ENCODE results near the gene ARHGEF7.

The ARHGEF7 gene

GRCh38 chr13:111143865-111144540, 28.9 kb downstream of the ARHGEF7 start:
- peaks cover 7% of the 10 kb centered on the region for H3K4me1 ChIP-seq (ENCODE audit: control insufficient read depth, insufficient read depth, low read length)
- H3K9ac ChIP-seq (ENCODE audit: low read length) = no peak overlapping the region
- H3K9me3 ChIP-seq (ENCODE audit: control insufficient read depth, low read length) = no peaks in the 10 kb centered on the region
- no peaks in the 10 kb centered on the region for H3K36me3 ChIP-seq (ENCODE audit: control insufficient read depth, insufficient read depth, low read length)
- H3K4me3 ChIP-seq (ENCODE audit: low read length) = no peak overlapping the region
- peaks cover 7% of the 10 kb centered on the region for H3K27me3 ChIP-seq (ENCODE audit: control insufficient read depth, insufficient read depth, low read length)

GRCh38 chr13:111145071-111145470, 30.0 kb downstream of the ARHGEF7 start:
- H3K4me3 ChIP-seq (ENCODE audit: low read length) = no peak overlapping the region
- H3K36me3 ChIP-seq (ENCODE audit: control insufficient read depth, insufficient read depth, low read length) = no peaks in the 10 kb centered on the region
- peaks cover 7% of the 10 kb centered on the region for H3K27me3 ChIP-seq (ENCODE audit: control insufficient read depth, insufficient read depth, low read length)
- no peak overlapping the region for H3K9ac ChIP-seq (ENCODE audit: low read length)
- peaks cover 4% of the 10 kb centered on the region for H3K4me1 ChIP-seq (ENCODE audit: control insufficient read depth, insufficient read depth, low read length)
- no peaks in the 10 kb centered on the region for H3K9me3 ChIP-seq (ENCODE audit: control insufficient read depth, low read length)

- no peaks in the 10 kb centered on the region for H3K36me3 ChIP-seq (ENCODE audit: control insufficient read depth, insufficient read depth, low read length)
- H3K9ac ChIP-seq (ENCODE audit: low read length) = no peak overlapping the region
- no peaks in the 10 kb centered on the region for H3K4me1 ChIP-seq (ENCODE audit: control insufficient read depth, insufficient read depth, low read length)
- H3K4me3 ChIP-seq (ENCODE audit: low read length) = no peak overlapping the region
- no peaks in the 10 kb centered on the region for H3K9me3 ChIP-seq (ENCODE audit: control insufficient read depth, low read length)
- H3K27me3 ChIP-seq (ENCODE audit: control insufficient read depth, insufficient read depth, low read length) = peaks cover 7% of the 10 kb centered on the region
Observed at GRCh38 chr13:111145506-111145905, 30.4 kb downstream of the ARHGEF7 start.

- Histone ChIP-seq H3K9me3 (ENCODE audit: control insufficient read depth, low read length) (no peaks in the 10 kb centered on the region), H3K4me1 (ENCODE audit: control insufficient read depth, insufficient read depth, low read length) (peaks cover 11% of the 10 kb centered on the region), H3K9ac (ENCODE audit: low read length) (peak overlapping the region; percentile 95), H3K4me3 (ENCODE audit: low read length) (peak overlapping the region; percentile 81), H3K36me3 (ENCODE audit: control insufficient read depth, insufficient read depth, low read length) (no peaks in the 10 kb centered on the region), H3K27me3 (ENCODE audit: control insufficient read depth, insufficient read depth, low read length) (no peaks in the 10 kb centered on the region)
Observed at GRCh38 chr13:111152844-111153243, 37.7 kb downstream of the ARHGEF7 start.

- Histone ChIP-seq H3K36me3 (ENCODE audit: control insufficient read depth, insufficient read depth, low read length) (no peaks in the 10 kb centered on the region), H3K4me1 (ENCODE audit: control insufficient read depth, insufficient read depth, low read length) (peaks cover 11% of the 10 kb centered on the region), H3K4me3 (ENCODE audit: low read length) (peak overlapping the region; percentile 81), H3K9ac (ENCODE audit: low read length) (peak overlapping the region; percentile 95), H3K9me3 (ENCODE audit: control insufficient read depth, low read length) (no peaks in the 10 kb centered on the region), H3K27me3 (ENCODE audit: control insufficient read depth, insufficient read depth, low read length) (no peaks in the 10 kb centered on the region)
Observed at GRCh38 chr13:111153279-111153976, 38.3 kb downstream of the ARHGEF7 start.

GRCh38 chr13:111153977-111154332, 38.8 kb downstream of the ARHGEF7 start:
- H3K4me3 ChIP-seq (ENCODE audit: low read length) = peak overlapping the region; percentile 81
- H3K27me3 ChIP-seq (ENCODE audit: control insufficient read depth, insufficient read depth, low read length) = no peaks in the 10 kb centered on the region
- H3K4me1 ChIP-seq (ENCODE audit: control insufficient read depth, insufficient read depth, low read length) = peaks cover 11% of the 10 kb centered on the region
- H3K9ac ChIP-seq (ENCODE audit: low read length) = peak overlapping the region; percentile 95
- H3K36me3 ChIP-seq (ENCODE audit: control insufficient read depth, insufficient read depth, low read length) = no peaks in the 10 kb centered on the region
- no peaks in the 10 kb centered on the region for H3K9me3 ChIP-seq (ENCODE audit: control insufficient read depth, low read length)

- peaks cover 11% of the 10 kb centered on the region for H3K4me1 ChIP-seq (ENCODE audit: control insufficient read depth, insufficient read depth, low read length)
- H3K36me3 ChIP-seq (ENCODE audit: control insufficient read depth, insufficient read depth, low read length) = no peaks in the 10 kb centered on the region
- no peaks in the 10 kb centered on the region for H3K9me3 ChIP-seq (ENCODE audit: control insufficient read depth, low read length)
- no peak overlapping the region for H3K4me3 ChIP-seq (ENCODE audit: low read length)
- no peaks in the 10 kb centered on the region for H3K27me3 ChIP-seq (ENCODE audit: control insufficient read depth, insufficient read depth, low read length)
- H3K9ac ChIP-seq (ENCODE audit: low read length) = no peak overlapping the region
Observed at GRCh38 chr13:111156421-111156820, 41.3 kb downstream of the ARHGEF7 start.

GRCh38 chr13:111158136-111158805, 43.2 kb downstream of the ARHGEF7 start:
- Histone ChIP-seq H3K27me3 (ENCODE audit: control insufficient read depth, insufficient read depth, low read length) (no peaks in the 10 kb centered on the region), H3K9ac (ENCODE audit: low read length) (no peak overlapping the region), H3K9me3 (ENCODE audit: control insufficient read depth, low read length) (no peaks in the 10 kb centered on the region), H3K4me1 (ENCODE audit: control insufficient read depth, insufficient read depth, low read length) (peaks cover 11% of the 10 kb centered on the region), H3K4me3 (ENCODE audit: low read length) (no peak overlapping the region), H3K36me3 (ENCODE audit: control insufficient read depth, insufficient read depth, low read length) (no peaks in the 10 kb centered on the region)

GRCh38 chr13:111159362-111160320, 44.5 kb downstream of the ARHGEF7 start:
- Histone ChIP-seq H3K9me3 (ENCODE audit: control insufficient read depth, low read length) (no peaks in the 10 kb centered on the region), H3K4me3 (ENCODE audit: low read length) (no peak overlapping the region), H3K36me3 (ENCODE audit: control insufficient read depth, insufficient read depth, low read length) (no peaks in the 10 kb centered on the region), H3K27me3 (ENCODE audit: control insufficient read depth, insufficient read depth, low read length) (no peaks in the 10 kb centered on the region), H3K4me1 (ENCODE audit: control insufficient read depth, insufficient read depth, low read length) (peaks cover 7% of the 10 kb centered on the region), H3K9ac (ENCODE audit: low read length) (no peak overlapping the region)

GRCh38 chr13:111160648-111161047, 45.5 kb downstream of the ARHGEF7 start:
- H3K4me3 ChIP-seq (ENCODE audit: low read length) = no peak overlapping the region
- no peaks in the 10 kb centered on the region for H3K36me3 ChIP-seq (ENCODE audit: control insufficient read depth, insufficient read depth, low read length)
- H3K9me3 ChIP-seq (ENCODE audit: control insufficient read depth, low read length) = no peaks in the 10 kb centered on the region
- H3K9ac ChIP-seq (ENCODE audit: low read length) = no peak overlapping the region
- no peaks in the 10 kb centered on the region for H3K4me1 ChIP-seq (ENCODE audit: control insufficient read depth, insufficient read depth, low read length)
- H3K27me3 ChIP-seq (ENCODE audit: control insufficient read depth, insufficient read depth, low read length) = no peaks in the 10 kb centered on the region

- Histone ChIP-seq H3K4me3 (ENCODE audit: low read length) (no peak overlapping the region), H3K27me3 (ENCODE audit: control insufficient read depth, insufficient read depth, low read length) (no peaks in the 10 kb centered on the region), H3K9ac (ENCODE audit: low read length) (no peak overlapping the region), H3K4me1 (ENCODE audit: control insufficient read depth, insufficient read depth, low read length) (peaks cover 11% of the 10 kb centered on the region), H3K9me3 (ENCODE audit: control insufficient read depth, low read length) (no peaks in the 10 kb centered on the region), H3K36me3 (ENCODE audit: control insufficient read depth, insufficient read depth, low read length) (no peaks in the 10 kb centered on the region)
Observed at GRCh38 chr13:111161601-111162600, 46.8 kb downstream of the ARHGEF7 start.

Measured in mucosa of stomach (tissue), 1 donor.